Measurements from ENCODE around the gene FKBP8. TPM values are rescaled to one million over a fixed set of nuclear protein-coding genes. Genes with fewer than 3 reads are reported as not detected.
A peak's percentile ranks its signal among the peaks of the same experiment; 100 is the strongest.

The FKBP8 gene
- total RNA-seq, 1 experiment from 2014 or later: 345 TPM

DNA sequence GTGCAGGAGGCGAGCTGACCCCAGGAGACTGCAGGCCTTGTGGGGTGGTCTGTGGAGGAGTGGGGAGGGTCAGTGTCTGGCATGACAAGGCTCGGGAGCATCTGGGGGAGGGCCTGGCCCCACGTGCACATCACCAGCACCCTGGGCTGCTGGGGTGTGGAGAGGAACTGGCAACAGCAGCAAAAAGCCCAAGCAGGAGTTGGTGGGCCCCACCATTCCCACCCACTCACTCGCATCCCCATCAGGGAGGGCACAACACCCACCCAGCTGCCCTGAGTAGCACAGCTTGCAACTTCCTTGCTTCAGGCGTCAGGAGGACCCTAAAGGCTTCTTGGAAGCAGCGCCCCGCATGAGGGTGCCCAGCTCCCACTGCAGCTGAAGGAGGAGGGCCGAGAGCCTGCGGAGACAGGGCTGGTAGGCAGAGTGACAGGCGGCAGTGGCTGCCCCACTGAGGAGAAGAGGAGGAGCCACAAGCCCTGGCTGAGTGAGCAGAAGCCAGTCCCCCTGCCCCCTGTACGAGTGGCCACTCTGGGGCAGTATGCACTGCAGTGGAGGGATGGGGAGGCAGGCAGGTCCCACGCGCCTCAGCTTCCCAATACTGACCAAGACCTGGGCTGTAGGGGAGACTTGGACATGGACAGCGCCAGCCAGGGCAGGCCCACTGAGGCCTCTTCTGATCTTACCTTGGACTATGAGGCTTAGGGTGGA, 48.0 kb downstream of the FKBP8 start (continued):
- TF ChIP-seq, protein P1, sequence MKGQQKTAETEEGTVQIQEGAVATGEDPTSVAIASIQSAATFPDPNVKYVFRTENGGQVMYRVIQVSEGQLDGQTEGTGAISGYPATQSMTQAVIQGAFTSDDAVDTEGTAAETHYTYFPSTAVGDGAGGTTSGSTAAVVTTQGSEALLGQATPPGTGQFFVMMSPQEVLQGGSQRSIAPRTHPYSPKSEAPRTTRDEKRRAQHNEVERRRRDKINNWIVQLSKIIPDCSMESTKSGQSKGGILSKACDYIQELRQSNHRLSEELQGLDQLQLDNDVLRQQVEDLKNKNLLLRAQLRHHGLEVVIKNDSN (CRISPR knock-in tag; IDR thresholded peaks at IDR 0.05): no peak

DNA sequence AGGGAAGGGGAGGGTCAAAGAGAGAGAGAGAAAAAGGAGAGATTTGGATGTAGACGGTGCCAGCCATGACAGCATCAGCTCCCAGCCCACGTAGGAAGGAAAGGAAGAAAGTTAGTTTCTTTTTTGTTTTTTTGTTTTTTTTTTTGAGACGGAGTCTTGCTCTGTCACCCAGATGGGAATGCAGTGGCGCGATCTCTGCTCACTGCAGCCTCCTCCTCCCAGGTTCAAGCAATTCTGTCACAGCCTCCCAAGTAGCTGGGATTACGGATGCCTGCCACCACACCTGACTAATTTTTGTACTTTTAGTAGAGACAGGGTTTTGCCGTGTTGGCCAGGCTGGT, 49.1 kb downstream of the FKBP8 start:
- H3K36me3 Mint-ChIP-seq: no peaks in the 10 kb centered on the region
- ATAC-seq: no peak
- H3K27me3 Mint-ChIP-seq (ENCODE audit: low read depth): no peaks in the 10 kb centered on the region
- TF ChIP-seq CREB1 (CRISPR knock-in tag; IDR thresholded peaks at IDR 0.05) (no peak), ZNF219 (CRISPR knock-in tag; IDR thresholded peaks at IDR 0.05; ENCODE audit: borderline replicate concordance) (no peak)
- no peak overlapping the region for H3K27ac Mint-ChIP-seq
- no peak for DNase-seq (ENCODE audit: low spot score)
- ChIA-PET CTCF (interaction anchor here (0.6 to 4.5 kb wide), 5 partner anchors 8 to 353 kb away, joined by 3 to 26 read pairs (median 4); partner anchors contain the start of gene ELL), POLR2A (no interaction called here)
- no peak overlapping the region for H3K4me3 Mint-ChIP-seq
- no peaks in the 10 kb centered on the region for H3K9me3 Mint-ChIP-seq
- peaks cover 21% of the 10 kb centered on the region for H3K4me1 Mint-ChIP-seq

DNA sequence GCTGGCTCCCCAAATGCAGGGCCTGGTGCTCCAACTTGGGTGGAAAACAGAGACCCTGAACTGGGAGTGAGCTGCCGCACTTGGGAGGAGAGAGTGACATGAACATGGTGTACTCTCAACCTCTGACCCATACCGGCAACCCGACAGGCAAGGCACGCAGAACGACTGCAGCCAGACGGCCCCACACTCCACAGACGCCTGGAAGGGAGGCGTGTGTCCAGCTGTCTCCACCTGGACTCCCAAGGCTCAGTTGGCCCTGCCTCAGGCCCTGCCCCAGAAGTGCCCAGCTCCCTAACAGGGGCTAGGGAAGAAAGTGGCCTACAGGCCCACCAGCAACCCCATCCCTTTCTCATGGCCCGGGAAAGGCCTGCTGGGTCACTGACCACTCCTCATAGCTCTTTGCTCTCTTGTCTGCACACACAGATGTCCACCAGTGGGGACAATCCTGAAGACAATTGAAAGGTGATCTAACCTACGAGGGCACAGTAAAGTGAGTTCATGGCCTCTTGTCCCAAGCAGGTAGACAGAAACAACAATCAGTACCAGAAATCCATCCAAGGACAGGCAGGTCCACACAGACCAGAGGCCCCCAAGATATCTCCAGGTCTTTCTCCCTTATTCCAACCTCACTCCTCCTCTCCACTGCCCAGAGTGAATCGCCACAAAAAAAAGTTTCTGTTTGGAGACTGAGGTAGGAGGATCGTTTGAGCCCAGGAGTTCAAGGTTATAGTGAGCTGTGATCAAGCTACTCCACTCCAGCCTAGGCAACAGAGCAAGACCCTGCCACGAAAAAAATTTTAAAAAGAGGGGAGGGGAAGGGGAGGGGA, 49.7 kb downstream of the FKBP8 start:
- no peak for ATAC-seq
- POLR2A ChIA-PET: no interaction called here

More for the DNA sequence above, 49.7 kb downstream of the FKBP8 start:
- H3K4me1 Mint-ChIP-seq: peaks cover 26% of the 10 kb centered on the region
- H3K27me3 Mint-ChIP-seq (ENCODE audit: low read depth): no peaks in the 10 kb centered on the region
- H3K9me3 Mint-ChIP-seq: no peaks in the 10 kb centered on the region
- H3K27ac Mint-ChIP-seq: peak overlapping the region; percentile 92; the same call in 1 of the 2 replicates
- no peak for DNase-seq (ENCODE audit: low spot score)
- no peak overlapping the region for H3K4me3 Mint-ChIP-seq
- TF ChIP-seq, protein P2, sequence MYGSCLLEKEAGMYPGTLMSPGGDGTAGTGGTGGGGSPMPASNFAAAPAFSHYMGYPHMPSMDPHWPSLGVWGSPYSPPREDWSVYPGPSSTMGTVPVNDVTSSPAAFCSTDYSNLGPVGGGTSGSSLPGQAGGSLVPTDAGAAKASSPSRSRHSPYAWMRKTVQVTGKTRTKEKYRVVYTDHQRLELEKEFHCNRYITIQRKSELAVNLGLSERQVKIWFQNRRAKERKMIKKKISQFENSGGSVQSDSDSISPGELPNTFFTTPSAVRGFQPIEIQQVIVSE (CRISPR knock-in tag; IDR thresholded peaks at IDR 0.05; ENCODE audit: borderline replicate concordance): no peak
- TF ChIP-seq FOXJ3 (CRISPR knock-in tag; IDR thresholded peaks at IDR 0.05; ENCODE audit: borderline replicate concordance) (no peak), ZNF219 (CRISPR knock-in tag; IDR thresholded peaks at IDR 0.05; ENCODE audit: borderline replicate concordance) (no peak), RELA (CRISPR knock-in tag; IDR thresholded peaks at IDR 0.05; ENCODE audit: borderline replicate concordance) (no peak), KAT7 (CRISPR knock-in tag; IDR thresholded peaks at IDR 0.05; ENCODE audit: borderline replicate concordance) (no peak), MXD4 (CRISPR knock-in tag; IDR thresholded peaks at IDR 0.05; ENCODE audit: borderline replicate concordance) (no peak), RORB (CRISPR knock-in tag; IDR thresholded peaks at IDR 0.05) (no peak), EMX1 (CRISPR knock-in tag; IDR thresholded peaks at IDR 0.05) (no peak), FOXK1 (CRISPR knock-in tag; IDR thresholded peaks at IDR 0.05) (no peak), ZNF317 (CRISPR knock-in tag; IDR thresholded peaks at IDR 0.05; ENCODE audit: borderline replicate concordance, low read depth) (no peak), NR1H2 (CRISPR knock-in tag; IDR thresholded peaks at IDR 0.05) (no peak)
- TF ChIP-seq, protein P1 (CRISPR knock-in tag; IDR thresholded peaks at IDR 0.05): no peak
- TF ChIP-seq, protein P3, sequence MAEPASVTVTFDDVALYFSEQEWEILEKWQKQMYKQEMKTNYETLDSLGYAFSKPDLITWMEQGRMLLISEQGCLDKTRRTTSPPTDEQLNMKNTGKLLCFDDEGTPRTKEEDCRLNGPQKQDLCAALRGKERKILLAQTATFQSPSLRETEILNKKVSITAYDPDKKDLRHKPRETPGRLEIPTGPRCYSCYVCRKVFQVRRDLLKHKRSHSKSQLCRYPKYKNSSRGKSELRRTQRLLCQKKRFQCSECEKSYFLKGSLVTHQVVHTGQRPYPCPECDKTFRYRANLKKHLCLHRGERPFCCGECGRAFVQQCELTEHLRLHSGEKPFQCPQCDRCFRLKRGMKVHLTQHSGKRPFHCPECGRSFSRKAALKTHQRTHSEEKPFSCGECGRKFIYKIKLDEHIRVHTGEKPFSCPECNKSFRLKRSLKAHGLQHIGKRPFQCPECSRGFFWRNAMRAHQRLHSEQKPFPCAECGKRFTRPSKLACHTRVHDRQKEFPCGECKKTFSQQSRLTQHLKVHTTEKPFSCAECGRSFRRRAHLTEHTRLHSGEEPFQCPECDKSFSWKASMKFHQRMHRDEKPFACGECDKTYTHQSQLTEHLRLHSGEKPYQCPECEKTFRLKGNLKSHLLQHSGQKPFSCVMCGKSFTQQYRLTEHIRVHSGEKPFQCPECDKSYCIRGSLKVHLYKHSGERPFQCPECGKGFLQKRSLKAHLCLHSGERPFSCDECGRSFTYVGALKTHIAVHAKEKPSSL (CRISPR knock-in tag; conservative IDR thresholded peaks at IDR 0.05): no peak
- TF ChIP-seq, protein P4, sequence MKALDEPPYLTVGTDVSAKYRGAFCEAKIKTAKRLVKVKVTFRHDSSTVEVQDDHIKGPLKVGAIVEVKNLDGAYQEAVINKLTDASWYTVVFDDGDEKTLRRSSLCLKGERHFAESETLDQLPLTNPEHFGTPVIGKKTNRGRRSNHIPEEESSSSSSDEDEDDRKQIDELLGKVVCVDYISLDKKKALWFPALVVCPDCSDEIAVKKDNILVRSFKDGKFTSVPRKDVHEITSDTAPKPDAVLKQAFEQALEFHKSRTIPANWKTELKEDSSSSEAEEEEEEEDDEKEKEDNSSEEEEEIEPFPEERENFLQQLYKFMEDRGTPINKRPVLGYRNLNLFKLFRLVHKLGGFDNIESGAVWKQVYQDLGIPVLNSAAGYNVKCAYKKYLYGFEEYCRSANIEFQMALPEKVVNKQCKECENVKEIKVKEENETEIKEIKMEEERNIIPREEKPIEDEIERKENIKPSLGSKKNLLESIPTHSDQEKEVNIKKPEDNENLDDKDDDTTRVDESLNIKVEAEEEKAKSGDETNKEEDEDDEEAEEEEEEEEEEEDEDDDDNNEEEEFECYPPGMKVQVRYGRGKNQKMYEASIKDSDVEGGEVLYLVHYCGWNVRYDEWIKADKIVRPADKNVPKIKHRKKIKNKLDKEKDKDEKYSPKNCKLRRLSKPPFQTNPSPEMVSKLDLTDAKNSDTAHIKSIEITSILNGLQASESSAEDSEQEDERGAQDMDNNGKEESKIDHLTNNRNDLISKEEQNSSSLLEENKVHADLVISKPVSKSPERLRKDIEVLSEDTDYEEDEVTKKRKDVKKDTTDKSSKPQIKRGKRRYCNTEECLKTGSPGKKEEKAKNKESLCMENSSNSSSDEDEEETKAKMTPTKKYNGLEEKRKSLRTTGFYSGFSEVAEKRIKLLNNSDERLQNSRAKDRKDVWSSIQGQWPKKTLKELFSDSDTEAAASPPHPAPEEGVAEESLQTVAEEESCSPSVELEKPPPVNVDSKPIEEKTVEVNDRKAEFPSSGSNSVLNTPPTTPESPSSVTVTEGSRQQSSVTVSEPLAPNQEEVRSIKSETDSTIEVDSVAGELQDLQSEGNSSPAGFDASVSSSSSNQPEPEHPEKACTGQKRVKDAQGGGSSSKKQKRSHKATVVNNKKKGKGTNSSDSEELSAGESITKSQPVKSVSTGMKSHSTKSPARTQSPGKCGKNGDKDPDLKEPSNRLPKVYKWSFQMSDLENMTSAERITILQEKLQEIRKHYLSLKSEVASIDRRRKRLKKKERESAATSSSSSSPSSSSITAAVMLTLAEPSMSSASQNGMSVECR (CRISPR knock-in tag; IDR thresholded peaks at IDR 0.05; ENCODE audit: borderline replicate concordance): no peak
- TF ChIP-seq, protein P5, sequence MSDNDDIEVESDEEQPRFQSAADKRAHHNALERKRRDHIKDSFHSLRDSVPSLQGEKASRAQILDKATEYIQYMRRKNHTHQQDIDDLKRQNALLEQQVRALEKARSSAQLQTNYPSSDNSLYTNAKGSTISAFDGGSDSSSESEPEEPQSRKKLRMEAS (CRISPR knock-in tag; IDR thresholded peaks at IDR 0.05): no peak
- CTCF ChIA-PET: interaction anchor here (0.6 to 4.5 kb wide), 9 partner anchors 8 to 353 kb away, joined by 3 to 26 read pairs (median 4); partner anchors contain the start of genes ELL and REX1BD
- H3K36me3 Mint-ChIP-seq: no peaks in the 10 kb centered on the region

All from WTC11 (cell line).